Activated CD4-positive, CD25-positive, alpha-beta regulatory T cell (primary cell): ENCODE data around the gene DPYD.

ENCODE experiments used
- DNase-seq, 4 experiments: peaks; one replicate each; lab custom pipeline; 2025; lab: John Stamatoyannopoulos, UW

The DPYD gene

GRCh38 chr1:97610748-97611147 lies 310.1 kb downstream of the DPYD start:
- DNase-seq = no peak

- DNase-seq = no peak
Observed at GRCh38 chr1:97610102-97610501, 310.7 kb downstream of the DPYD start.

GRCh38 chr1:97608272-97608671 lies 312.6 kb downstream of the DPYD start:
- DNase-seq = no peak

- no peak for DNase-seq
Observed at GRCh38 chr1:97603776-97604175, 317.1 kb downstream of the DPYD start.

- DNase-seq = no peak
Observed at GRCh38 chr1:97603218-97603617, 317.6 kb downstream of the DPYD start.

- DNase-seq = no peak
Observed at GRCh38 chr1:97599447-97599846, 321.4 kb downstream of the DPYD start.

- DNase-seq = no peak
Observed at GRCh38 chr1:97593192-97593591, 327.6 kb downstream of the DPYD start.

GRCh38 chr1:97588772-97589171 lies 332.1 kb downstream of the DPYD start:
- DNase-seq = no peak

- no peak for DNase-seq
Observed at GRCh38 chr1:97581614-97582051, 339.2 kb downstream of the DPYD start.

- no peak for DNase-seq
Observed at GRCh38 chr1:97577613-97578012, 343.2 kb downstream of the DPYD start.

GRCh38 chr1:97573553-97573952 lies 347.3 kb downstream of the DPYD start:
- DNase-seq = no peak

GRCh38 chr1:97572561-97572960 lies 348.3 kb downstream of the DPYD start:
- DNase-seq = no peak

- no peak for DNase-seq
Observed at GRCh38 chr1:97571760-97572159, 349.1 kb downstream of the DPYD start.

GRCh38 chr1:97570691-97571090 lies 350.1 kb downstream of the DPYD start:
- no peak for DNase-seq

GRCh38 chr1:97567000-97567749 lies 353.7 kb downstream of the DPYD start:
- no peak for DNase-seq

- DNase-seq = no peak
Observed at GRCh38 chr1:97565886-97566285, 354.9 kb downstream of the DPYD start.

GRCh38 chr1:97563926-97564325 lies 356.9 kb downstream of the DPYD start:
- no peak for DNase-seq

GRCh38 chr1:97562081-97562480 lies 358.8 kb downstream of the DPYD start:
- no peak for DNase-seq

GRCh38 chr1:97560714-97561113 lies 360.1 kb downstream of the DPYD start:
- no peak for DNase-seq

- DNase-seq = no peak
Observed at GRCh38 chr1:97553971-97554370, 366.9 kb downstream of the DPYD start.

- no peak for DNase-seq
Observed at GRCh38 chr1:97551113-97551512, 369.7 kb downstream of the DPYD start.

- DNase-seq = no peak
Observed at GRCh38 chr1:97545446-97545845, 375.4 kb downstream of the DPYD start.

GRCh38 chr1:97540346-97540888 lies 380.4 kb downstream of the DPYD start:
- DNase-seq = no peak

- DNase-seq = no peak
Observed at GRCh38 chr1:97538113-97538512, 382.7 kb downstream of the DPYD start.
